GM20431 (cell line): ENCODE data around the gene GNG10.
"Not testable (repeated sequence)": the region's sequence is repeated elsewhere in the genome, so short reads cannot be mapped to it uniquely, and the experiment has no call there.

Source experiments
- in situ Hi-C: fragments of 300-500 bp; cut with MseI, MboI; formaldehyde crosslinking; loops from one replicate; pipeline ENCODE4 v1.15.0; 2020; ENCODE audit warnings: low sequenced_read_pairs; ENCODE audit not compliant: unreplicated experiment

GNG10 gene

GRCh38 chr9:111648066-111648465, 13.3 kb upstream of the GNG10 start:
- in situ Hi-C loops = no loop called here

DNA sequence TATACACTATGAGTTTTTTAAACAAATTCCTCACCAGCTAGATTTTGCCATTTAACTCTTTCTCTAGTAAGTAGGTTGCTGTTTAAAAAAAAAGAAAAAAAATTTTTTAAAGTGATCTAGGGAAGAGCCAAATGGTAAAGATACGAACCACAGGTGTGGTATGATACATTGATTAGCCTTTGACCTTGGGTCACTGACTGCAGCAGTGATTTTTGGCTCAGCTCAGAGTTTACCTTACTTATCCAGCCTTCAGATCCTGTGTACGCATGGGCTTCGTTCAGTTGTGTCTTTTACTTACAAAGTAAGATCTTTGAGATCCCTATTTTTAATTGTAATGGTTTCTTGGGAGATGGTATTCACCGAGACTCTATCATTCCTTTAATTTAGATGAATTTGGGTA, 12.4 kb upstream of the GNG10 start:
- in situ Hi-C loops = no loop called here

DNA sequence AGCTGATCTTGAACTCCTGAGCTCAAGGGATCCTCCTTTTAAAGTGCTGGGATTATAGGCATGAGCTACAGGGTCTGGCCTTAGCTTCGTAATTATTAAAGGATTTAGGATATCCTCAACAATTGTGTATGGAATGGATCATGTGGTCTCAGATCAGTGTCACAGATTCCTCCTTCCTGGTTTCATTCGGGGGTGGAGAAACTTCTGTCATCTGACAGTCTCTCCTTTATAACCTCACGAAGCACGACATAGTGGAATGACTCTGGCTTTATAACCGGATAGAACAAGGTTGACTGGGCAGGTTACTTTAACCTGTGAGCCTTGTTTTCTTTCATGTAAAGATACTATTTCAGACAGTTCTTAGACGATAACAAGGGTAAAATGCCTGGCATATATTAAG, 4.4 kb upstream of the GNG10 start:
- in situ Hi-C loops = no loop called here

DNA sequence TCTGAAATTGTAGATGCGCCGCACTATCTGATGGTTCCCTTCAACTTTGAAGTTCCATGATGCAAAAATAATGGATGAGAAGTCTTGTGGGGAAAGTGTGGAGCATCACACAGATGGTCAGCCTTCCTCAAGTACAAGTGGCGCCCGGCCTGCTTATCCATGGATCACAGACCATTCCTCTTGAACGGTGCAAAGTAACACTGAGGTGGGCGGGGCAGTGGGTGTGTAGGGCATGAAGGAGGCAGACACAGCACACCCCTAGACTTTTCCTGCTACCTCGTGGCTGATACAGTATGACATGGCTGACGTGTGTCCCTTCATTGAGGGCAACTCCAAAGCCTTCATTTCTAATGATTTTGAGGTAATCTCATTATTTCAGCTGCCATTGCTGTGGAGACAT, 2.5 kb upstream of the GNG10 start:
- in situ Hi-C loops = no loop called here

DNA sequence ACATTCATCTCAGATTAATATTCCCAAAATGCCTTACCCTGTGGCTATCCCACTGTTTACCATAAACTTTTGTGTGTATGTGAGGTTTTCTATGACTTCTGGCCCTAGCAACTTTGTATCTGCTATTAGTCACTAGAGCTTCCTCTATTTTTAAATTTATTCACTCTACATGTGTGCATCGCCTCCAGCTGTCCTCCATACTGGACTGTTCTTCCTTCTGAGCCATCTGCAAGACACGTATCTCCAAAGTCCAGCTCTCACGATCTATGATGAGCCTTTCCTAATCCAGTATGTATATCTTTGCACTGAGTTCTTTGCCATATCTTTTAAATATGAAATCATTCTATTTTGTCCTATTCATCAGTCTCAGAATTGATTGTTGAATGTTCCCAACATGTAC, 1.7 kb upstream of the GNG10 start:
- in situ Hi-C loops = no loop called here

- in situ Hi-C loops = no loop called here
These were observed 557 bp downstream of the GNG10 start for GRCh38 chr9:111661802-111662521.

DNA sequence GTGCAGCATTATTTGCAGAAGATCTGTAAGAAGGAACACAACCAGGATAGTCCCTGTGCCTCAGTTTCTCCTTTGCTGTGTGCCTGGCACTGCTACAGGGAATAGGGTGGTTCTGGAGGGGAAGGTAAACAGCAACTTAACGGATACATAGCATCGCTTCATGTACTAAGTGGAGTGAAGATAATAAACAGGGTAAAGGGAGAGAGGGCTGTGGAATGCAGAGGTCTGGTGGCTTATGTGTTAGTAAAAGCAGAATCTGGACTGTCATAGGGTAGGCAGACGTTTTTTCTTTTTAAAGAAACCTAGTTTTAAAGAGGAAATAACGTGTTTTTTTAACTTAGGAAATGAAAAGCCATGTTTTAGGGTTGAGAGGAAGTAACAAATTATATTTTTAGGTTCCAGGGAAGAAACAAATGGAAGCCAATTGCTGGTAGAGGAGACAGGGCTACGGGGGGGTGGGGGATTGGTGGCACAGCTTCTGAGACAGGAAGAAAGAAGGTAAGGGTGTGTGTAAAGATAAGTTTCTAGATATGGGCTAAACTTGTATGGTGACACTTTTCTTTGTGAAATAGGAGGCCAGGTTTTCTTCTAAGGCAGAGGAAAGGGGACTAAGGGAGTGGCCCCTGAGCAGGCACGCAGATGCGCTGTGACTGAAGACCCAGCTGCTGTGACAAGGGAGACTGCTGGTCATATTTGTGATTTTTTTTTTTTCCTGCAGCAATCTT, 1.3 kb downstream of the GNG10 start:
- in situ Hi-C loops = no loop called here

DNA sequence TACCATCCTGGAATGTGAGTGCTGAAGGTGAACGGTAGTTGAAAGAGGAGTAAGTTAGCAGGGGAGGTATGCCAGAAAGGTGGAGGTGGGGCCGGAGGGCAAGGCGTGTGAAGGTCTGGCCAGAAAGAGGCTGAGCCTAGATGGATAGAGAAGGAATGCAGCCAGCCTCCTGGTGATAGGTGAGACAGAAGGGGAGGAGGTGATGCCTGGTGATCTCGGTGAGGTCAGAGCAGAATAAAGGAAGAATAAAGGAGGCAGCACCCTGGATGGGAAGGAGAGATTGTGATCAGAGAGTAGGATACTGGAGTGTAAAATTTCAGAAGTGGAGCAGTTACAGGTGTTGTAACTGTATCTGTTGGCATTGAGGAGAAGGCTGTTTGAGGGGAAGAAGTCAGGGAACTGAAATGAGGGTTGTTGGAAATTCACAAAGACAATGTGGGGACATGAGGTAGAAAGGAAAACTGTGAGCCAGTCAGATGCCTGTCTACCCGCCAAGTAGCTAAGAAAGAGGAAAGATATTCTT, 2.0 kb downstream of the GNG10 start:
- in situ Hi-C loops = no loop called here

- in situ Hi-C loops = no loop called here
These were observed 6.7 kb downstream of the GNG10 start for GRCh38 chr9:111668026-111668573.

- in situ Hi-C loops = not testable (repeated sequence)
These were observed 7.2 kb downstream of the GNG10 start for GRCh38 chr9:111668601-111669000.

- in situ Hi-C loops = no loop called here
These were observed 12.9 kb downstream of the GNG10 start for GRCh38 chr9:111674319-111674718.

DNA sequence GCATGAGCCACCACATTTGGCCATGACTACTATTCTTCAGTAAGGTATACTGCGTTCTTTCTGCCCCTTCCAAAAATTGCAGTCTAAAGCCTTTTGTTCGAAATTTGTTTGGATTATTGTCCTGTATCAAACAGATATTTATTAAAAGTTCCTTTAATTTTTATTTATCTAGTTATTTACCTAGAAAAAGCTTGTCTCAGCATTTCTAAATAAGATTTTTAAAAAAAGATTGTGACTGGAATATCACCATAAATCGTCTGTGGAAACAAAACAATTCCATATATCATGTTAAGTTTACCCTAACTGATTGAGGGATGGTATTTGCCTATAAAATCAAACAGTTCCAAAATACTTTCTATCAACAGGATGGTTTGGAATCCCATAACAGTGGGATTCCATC, 14.7 kb downstream of the GNG10 start:
- in situ Hi-C loops = no loop called here

DNA sequence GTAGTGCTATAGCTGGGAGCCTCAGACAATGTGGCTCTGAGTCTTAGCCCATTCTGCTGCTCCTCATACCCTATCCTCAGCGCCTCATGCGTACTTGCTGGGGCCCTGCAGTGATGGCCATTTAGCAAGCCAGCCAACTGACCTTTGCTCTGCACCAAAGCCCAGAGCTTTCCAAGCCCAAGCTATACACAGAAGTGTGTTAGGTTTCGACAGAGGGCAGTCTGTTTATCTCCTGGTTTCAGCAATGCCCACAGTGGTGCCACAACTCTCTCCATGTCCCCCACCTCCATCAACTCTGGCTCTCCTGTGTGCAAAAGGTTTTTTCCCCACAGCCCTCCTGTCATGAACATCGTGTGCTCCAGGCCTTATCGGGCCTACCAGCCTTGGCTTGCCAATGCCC, 16.9 kb downstream of the GNG10 start:
- in situ Hi-C loops = no loop called here

DNA sequence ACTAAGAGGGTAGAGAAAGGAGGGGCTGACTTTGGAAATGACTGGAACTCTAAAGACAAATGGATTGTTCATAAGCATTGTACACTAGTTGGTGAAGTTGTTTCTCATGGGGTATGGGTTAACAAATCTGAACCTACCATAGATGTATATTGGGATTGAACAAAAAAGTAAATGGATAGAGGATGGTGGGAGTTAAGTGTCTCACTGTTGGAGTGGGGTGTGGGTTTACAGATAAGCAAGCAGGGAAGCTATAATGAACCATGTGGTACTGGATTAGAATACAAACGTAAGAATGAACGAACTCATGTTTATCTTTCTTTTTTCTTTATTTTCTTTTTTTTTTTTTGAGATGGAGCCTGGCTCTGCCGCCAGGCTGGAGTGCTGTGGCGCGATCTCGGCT, 17.8 kb downstream of the GNG10 start:
- in situ Hi-C loops = no loop called here

- in situ Hi-C loops = no loop called here
These were observed 22.0 kb downstream of the GNG10 start for GRCh38 chr9:111683392-111683791.

- in situ Hi-C loops = no loop called here
These were observed 30.4 kb downstream of the GNG10 start for GRCh38 chr9:111691672-111692329.

GRCh38 chr9:111696796-111697195, 35.4 kb downstream of the GNG10 start:
- in situ Hi-C loops = no loop called here

DNA sequence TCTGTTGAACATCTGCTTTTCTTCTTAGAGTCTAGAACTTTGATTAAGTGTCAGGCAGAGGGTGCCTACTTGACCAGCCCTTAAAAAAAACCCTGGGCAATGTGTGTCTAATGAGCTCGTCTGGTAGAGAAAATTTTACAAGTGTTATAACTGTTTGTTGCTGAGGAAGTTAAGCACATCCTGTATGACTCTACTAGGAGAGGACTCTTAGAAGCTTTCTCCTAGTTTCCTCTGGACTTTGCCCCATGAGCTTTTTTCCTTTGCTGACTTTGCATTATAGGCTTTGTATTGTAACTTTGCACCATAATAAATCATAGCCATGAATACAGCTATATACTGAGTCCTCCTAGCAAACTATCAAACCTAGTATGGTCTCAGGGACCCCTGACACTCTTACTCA, 39.4 kb downstream of the GNG10 start:
- in situ Hi-C loops = no loop called here

- in situ Hi-C loops = no loop called here
These were observed 43.1 kb downstream of the GNG10 start for GRCh38 chr9:111704503-111704902.

DNA sequence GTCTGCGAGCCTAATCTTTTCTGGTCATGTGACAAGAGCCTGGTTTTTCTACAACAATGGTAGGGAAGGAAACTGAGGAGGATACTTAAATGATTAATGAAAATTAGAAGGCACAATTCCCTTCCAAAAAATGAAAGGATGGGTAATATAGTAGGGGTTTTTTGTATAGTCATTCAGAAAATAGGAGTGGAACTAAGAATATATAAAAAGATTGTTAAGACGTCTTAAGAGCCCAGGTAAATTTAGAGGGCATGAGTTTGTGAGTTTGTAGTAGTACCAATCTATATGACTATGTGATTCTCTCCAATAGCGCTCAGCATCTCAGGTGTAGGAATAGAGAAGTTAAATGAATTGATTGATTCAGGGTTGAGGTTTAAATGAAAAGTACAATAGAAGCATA, 50.1 kb downstream of the GNG10 start:
- in situ Hi-C loops = no loop called here

DNA sequence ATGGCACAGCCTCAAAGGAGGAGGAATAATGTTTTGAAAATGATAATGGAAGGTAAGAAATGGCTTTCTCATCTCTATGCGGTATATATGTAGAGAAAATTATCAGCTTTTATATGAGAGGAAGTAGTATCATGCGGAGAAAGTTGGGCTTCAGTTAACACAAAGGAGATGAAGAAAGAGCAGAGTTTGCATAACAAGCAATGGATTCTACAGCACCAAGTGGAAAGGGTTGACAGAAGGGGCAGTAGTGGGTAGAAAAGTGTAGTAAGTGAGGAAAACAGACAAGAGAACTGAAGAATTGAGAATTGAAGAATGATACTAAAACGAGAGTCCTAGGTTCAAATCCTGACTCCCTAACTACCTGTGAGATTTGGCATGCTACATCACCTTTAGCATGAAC, 51.0 kb downstream of the GNG10 start:
- in situ Hi-C loops = no loop called here
